Measurements from ENCODE around the gene BEGAIN.

DNA sequence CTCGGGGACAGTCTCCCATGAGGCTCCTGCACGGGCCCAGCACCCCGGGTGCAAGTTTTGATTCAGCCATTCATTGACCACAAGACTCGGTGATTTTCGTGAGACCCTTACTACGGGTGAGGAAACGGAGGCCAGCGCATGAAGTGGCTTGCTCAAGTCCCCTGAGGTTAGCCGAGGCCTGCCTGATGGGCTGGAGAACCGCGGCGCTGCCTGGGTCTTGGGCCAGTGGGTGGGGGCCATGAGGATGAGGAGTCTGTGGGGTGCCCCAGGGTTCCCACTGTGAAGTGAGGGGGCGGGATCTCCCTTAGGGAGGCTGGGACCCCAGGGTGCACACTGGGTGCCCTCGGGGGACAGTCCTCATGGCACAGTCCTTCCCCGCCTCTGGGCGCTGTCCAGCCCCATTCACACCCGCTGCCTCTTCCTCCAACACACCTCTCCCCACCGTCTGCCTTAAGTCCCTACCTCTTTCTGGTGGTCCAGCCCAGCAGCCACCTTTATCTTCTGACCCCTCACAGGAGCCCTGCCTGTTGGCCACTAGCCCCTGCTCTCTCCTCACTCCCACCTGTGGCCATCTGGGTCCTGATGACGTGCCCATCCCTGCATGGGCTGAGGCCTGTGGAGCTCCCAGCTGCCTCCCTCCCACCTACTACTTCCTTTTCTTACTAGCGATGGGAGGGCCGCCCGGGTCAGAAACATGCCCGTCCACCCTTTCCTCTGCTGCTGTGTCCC, 16.3 kb downstream of the BEGAIN start:
- no peak for TF ChIP-seq POLR2A (IDR thresholded peaks at IDR 0.05)
- TF ChIP-seq, protein P1, sequence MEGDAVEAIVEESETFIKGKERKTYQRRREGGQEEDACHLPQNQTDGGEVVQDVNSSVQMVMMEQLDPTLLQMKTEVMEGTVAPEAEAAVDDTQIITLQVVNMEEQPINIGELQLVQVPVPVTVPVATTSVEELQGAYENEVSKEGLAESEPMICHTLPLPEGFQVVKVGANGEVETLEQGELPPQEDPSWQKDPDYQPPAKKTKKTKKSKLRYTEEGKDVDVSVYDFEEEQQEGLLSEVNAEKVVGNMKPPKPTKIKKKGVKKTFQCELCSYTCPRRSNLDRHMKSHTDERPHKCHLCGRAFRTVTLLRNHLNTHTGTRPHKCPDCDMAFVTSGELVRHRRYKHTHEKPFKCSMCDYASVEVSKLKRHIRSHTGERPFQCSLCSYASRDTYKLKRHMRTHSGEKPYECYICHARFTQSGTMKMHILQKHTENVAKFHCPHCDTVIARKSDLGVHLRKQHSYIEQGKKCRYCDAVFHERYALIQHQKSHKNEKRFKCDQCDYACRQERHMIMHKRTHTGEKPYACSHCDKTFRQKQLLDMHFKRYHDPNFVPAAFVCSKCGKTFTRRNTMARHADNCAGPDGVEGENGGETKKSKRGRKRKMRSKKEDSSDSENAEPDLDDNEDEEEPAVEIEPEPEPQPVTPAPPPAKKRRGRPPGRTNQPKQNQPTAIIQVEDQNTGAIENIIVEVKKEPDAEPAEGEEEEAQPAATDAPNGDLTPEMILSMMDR (IDR thresholded peaks at IDR 0.05) = no peak

Measured in breast epithelium (tissue), 3 donors.